Keratinocyte (primary cell): Measurements from ENCODE around the gene STRIT1. TPM values are rescaled to one million over a fixed set of nuclear protein-coding genes. Genes with fewer than 3 reads are reported as not detected.

Source experiments
- DNase-seq: peaks from one replicate; pipeline ENCODE4 v3.0.0-alpha.2; 2011; ENCODE audit warnings: low read depth, missing footprints, low spot score
- FAIRE-seq: peaks from 2 replicates; lab custom pipeline; 2011; peaks lifted over from hg19 to GRCh38; lab: Jason Lieb, UNC
- H2AFZ ChIP-seq: 2 replicates; pipeline ENCODE4 v1.6.0; 2012; ENCODE audit warnings: low read length, control low read depth, inconsistent platforms; ENCODE audit not compliant: control insufficient read depth
- H3K27ac ChIP-seq: 2 replicates; pipeline ENCODE4 v1.5.1; 2011; ENCODE audit warnings: low read length; ENCODE audit not compliant: control insufficient read depth, insufficient read depth
- H3K27me3 ChIP-seq: 3 replicates; pipeline ENCODE4 v1.6.0; 2011; ENCODE audit warnings: low read length; ENCODE audit not compliant: control insufficient read depth, insufficient read depth; ENCODE audit errors: extremely low read depth
- H3K36me3 ChIP-seq, 2 experiments: 2 replicates in 1 of 2; 3 replicates in 1 of 2; pipeline ENCODE4 v1.5.1; 2011; ENCODE audit warnings: low read length in 2 of 2, mild to moderate bottlenecking in 1 of 2; ENCODE audit not compliant: control insufficient read depth in 2 of 2, insufficient read depth in 2 of 2; ENCODE audit errors: extremely low read depth in 1 of 2
- H3K4me1 ChIP-seq: 3 replicates; pipeline ENCODE4 v1.5.1; 2011; ENCODE audit warnings: low read length; ENCODE audit not compliant: control insufficient read depth, insufficient read depth; ENCODE audit errors: extremely low read depth
- H3K4me2 ChIP-seq: 3 replicates; pipeline ENCODE4 v1.6.0; 2011; ENCODE audit warnings: low read depth, low read length; ENCODE audit not compliant: control insufficient read depth, insufficient read depth; ENCODE audit errors: extremely low read depth
- H3K4me3 ChIP-seq, 3 experiments: fragments of 200-600 bp in 1 of 3; sonication (generic) in 1 of 3; 2 replicates in 2 of 3; 3 replicates in 1 of 3; pipeline ENCODE4 v1.5.1; 2011 to 2016; ENCODE audit warnings: low read length in 3 of 3, mild to moderate bottlenecking in 3 of 3, control low read depth in 2 of 3, inconsistent platforms in 1 of 3, low read depth in 1 of 3, mixed read lengths in 1 of 3, mixed run types in 1 of 3, moderate library complexity in 1 of 3; ENCODE audit not compliant: control insufficient read depth in 2 of 3, insufficient read depth in 2 of 3; ENCODE audit errors: extremely low read depth in 1 of 3
- H3K79me2 ChIP-seq: 2 replicates; pipeline ENCODE4 v1.6.0; 2012; ENCODE audit warnings: low read length; ENCODE audit not compliant: control insufficient read depth, insufficient read depth
- H3K9ac ChIP-seq: 3 replicates; pipeline ENCODE4 v1.6.0; 2011; ENCODE audit warnings: low read length; ENCODE audit not compliant: control insufficient read depth, insufficient read depth; ENCODE audit errors: extremely low read depth
- H3K9me1 ChIP-seq: 3 replicates; pipeline ENCODE4 v1.6.0; 2011; ENCODE audit warnings: low read length; ENCODE audit not compliant: control insufficient read depth, insufficient read depth; ENCODE audit errors: extremely low read depth
- H3K9me3 ChIP-seq: 2 replicates; pipeline ENCODE4 v1.5.1; 2012; ENCODE audit warnings: low read depth, low read length; ENCODE audit not compliant: control insufficient read depth
- H4K20me1 ChIP-seq: 3 replicates; pipeline ENCODE4 v1.6.0; 2011; ENCODE audit warnings: low read length; ENCODE audit not compliant: control insufficient read depth, insufficient read depth; ENCODE audit errors: extremely low read depth
- EZH2 ChIP-seq: IDR thresholded peaks from one replicate; pipeline ENCODE4 v1.6.1; 2012; ENCODE audit warnings: inconsistent platforms, mild to moderate bottlenecking, low read length, moderate library complexity
- dilution Hi-C: fragments of 300-500 bp; cut with MboI; formaldehyde crosslinking; loops from one replicate; pipeline ENCODE4 v1.7.0; 2020; ENCODE audit warnings: low sequenced_read_pairs; ENCODE audit not compliant: extremely low pct_ligation_motif_present
- polyA plus RNA-seq, 5 experiments: library from polyadenylated mRNA; depleted of rRNA in 3 of 5; stranded (reverse) in 3 of 5; stranded (forward) in 1 of 5; unstranded in 1 of 5; fragments of >200 nt; gene quantifications; 1 replicate in 1 of 5; 2 replicates in 3 of 5; 3 replicates in 1 of 5; pipeline versions ENCODE4 v1.2.1 to v1.2.3, GENCODE V29; 2011 to 2012; ENCODE audit warnings: missing spikeins in 2 of 5, low read depth in 1 of 5, low replicate concordance in 1 of 5
- TF ChIP-seq, protein P1 (sequence below), 3 experiments: IDR thresholded peaks in 1 of 3; conservative IDR thresholded peaks in 1 of 3; optimal IDR thresholded peaks in 1 of 3; 2 replicates in 2 of 3; 3 replicates in 1 of 3; pipeline versions ENCODE3 to v1.5.1; 2011; ENCODE audit warnings: low read length in 3 of 3, mild to moderate bottlenecking in 3 of 3, moderate library complexity in 2 of 3, control low read depth in 1 of 3, inconsistent platforms in 1 of 3; ENCODE audit not compliant: insufficient read depth in 2 of 3; ENCODE audit errors: extremely low read depth in 1 of 3

Gene STRIT1
- polyA plus RNA-seq, 1 donor (not counting 4 experiments of a cell fraction or from before 2014, with no cell fraction given), result not detected

DNA sequence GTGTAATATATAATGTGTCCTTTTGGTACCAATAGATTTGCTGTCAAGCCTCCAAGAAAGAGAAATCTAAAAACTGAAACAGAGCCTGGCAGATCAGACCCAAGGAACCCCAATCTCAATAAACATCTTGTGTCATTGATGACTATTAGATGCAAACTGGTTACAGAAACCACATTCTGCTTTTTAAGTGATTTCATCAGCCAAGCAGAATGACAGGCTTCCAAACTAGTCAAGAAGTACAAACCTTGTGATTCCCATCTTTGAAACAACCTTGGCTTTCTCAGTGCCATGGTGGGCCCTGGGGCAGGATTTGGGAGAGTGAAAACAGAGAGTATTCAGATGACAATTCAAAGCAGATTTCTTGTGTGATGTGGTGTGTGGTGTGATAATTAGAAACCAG is 45.6 kb upstream of the STRIT1 start:
- Histone ChIP-seq H2AFZ (no peak overlapping the region), H3K4me2 (no peak overlapping the region), H3K27ac (no peak overlapping the region), H3K79me2 (no peaks in the 10 kb centered on the region), H4K20me1 (no peaks in the 10 kb centered on the region), H3K4me3 (no peak overlapping the region), H3K4me1 (no peaks in the 10 kb centered on the region), H3K27me3 (no peaks in the 10 kb centered on the region), H3K9ac (no peak overlapping the region), H3K9me1 (no peaks in the 10 kb centered on the region), H3K36me3 (no peaks in the 10 kb centered on the region), H3K9me3 (no peaks in the 10 kb centered on the region)
- no peak for FAIRE-seq
- dilution Hi-C loops, result loop anchor here (25.0 kb wide), 1 partner anchor 552 kb away; no protein-coding TSS in a partner anchor
- TF ChIP-seq EZH2, result no peak
- TF ChIP-seq, protein P1, sequence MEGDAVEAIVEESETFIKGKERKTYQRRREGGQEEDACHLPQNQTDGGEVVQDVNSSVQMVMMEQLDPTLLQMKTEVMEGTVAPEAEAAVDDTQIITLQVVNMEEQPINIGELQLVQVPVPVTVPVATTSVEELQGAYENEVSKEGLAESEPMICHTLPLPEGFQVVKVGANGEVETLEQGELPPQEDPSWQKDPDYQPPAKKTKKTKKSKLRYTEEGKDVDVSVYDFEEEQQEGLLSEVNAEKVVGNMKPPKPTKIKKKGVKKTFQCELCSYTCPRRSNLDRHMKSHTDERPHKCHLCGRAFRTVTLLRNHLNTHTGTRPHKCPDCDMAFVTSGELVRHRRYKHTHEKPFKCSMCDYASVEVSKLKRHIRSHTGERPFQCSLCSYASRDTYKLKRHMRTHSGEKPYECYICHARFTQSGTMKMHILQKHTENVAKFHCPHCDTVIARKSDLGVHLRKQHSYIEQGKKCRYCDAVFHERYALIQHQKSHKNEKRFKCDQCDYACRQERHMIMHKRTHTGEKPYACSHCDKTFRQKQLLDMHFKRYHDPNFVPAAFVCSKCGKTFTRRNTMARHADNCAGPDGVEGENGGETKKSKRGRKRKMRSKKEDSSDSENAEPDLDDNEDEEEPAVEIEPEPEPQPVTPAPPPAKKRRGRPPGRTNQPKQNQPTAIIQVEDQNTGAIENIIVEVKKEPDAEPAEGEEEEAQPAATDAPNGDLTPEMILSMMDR (optimal IDR thresholded peaks at IDR 0.05 in 1 of 3, IDR thresholded peaks at IDR 0.05 in 1 of 3, conservative IDR thresholded peaks at IDR 0.05 in 1 of 3; ENCODE audit: extremely low read depth in 1 of 3, insufficient read depth in 2 of 3, low read length in 3 of 3), result no peak
- no peak for DNase-seq

DNA sequence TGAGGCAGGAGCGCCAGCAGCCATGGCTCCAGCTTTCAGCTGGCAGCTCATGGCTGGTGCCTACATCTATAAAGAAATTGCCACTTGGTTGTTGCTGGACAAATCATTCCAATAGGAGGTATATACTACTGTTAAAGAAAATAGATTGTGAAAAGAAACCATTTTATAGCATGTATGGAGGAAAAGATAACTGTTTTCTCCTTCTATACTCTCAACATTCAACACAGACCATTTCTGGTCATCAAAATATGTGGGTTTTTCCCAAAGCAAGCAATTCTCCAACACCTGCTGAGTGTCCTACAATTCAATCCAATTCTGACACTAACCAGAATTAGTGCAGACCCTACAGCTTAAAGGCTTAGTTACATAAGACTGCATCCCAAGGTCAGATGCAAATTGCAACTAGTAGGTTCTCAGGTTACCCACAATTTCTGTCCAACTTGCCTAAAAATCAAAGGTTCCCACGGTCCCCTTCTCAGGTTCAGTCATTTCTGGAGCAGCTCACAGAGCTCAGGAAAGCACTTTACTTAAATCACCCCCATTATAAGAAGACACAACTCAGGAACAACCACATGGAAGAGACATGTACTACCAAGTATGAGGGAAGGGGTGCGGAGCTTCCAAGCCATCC is 42.4 kb upstream of the STRIT1 start:
- no peak overlapping the region for H2AFZ ChIP-seq
- FAIRE-seq (no peak), DNase-seq (no peak)
- TF ChIP-seq, protein P1 (optimal IDR thresholded peaks at IDR 0.05 in 1 of 3, IDR thresholded peaks at IDR 0.05 in 1 of 3, conservative IDR thresholded peaks at IDR 0.05 in 1 of 3; ENCODE audit: extremely low read depth in 1 of 3, insufficient read depth in 2 of 3, low read length in 3 of 3), result no peak
- TF ChIP-seq EZH2, result no peak
- H3K9me3 ChIP-seq, result no peaks in the 10 kb centered on the region
- no peaks in the 10 kb centered on the region for H3K36me3 ChIP-seq
- dilution Hi-C loops, result loop anchor here (25.0 kb wide), 1 partner anchor 549 kb away; no protein-coding TSS in a partner anchor
- no peaks in the 10 kb centered on the region for H3K9me1 ChIP-seq
- no peak overlapping the region for H3K9ac ChIP-seq
- H3K79me2 ChIP-seq, result no peaks in the 10 kb centered on the region
- H3K4me1 ChIP-seq, result no peaks in the 10 kb centered on the region
- no peaks in the 10 kb centered on the region for H4K20me1 ChIP-seq
- no peaks in the 10 kb centered on the region for H3K27me3 ChIP-seq
- no peak overlapping the region for H3K27ac ChIP-seq
- H3K4me3 ChIP-seq, result no peak overlapping the region
- no peak overlapping the region for H3K4me2 ChIP-seq
